SU-DHL-6 (cell line): ENCODE measurements around the gene MAP7.

ENCODE experiments used
- H2AFZ ChIP-seq: fragments of 200-600 bp; sonication (generic); 2 replicates; pipeline ENCODE4 v1.6.1; 2014; ENCODE audit warnings: low read depth, mild to moderate bottlenecking, moderate library complexity, mixed read lengths, antibody characterized with exemption, low read length; ENCODE audit not compliant: severe bottlenecking
- H3F3A ChIP-seq: fragments of 200-600 bp; shearing (Covaris generic); 2 replicates; pipeline ENCODE4 v1.6.0; 2016; ENCODE audit warnings: antibody characterized with exemption, mild to moderate bottlenecking; ENCODE audit not compliant: insufficient read depth
- H3K27ac ChIP-seq: fragments of 200-600 bp; sonication (generic); 2 replicates; pipeline ENCODE4 v1.5.1; 2016; ENCODE audit warnings: low read depth, mild to moderate bottlenecking, low read length, moderate library complexity, mixed read lengths
- H3K27me3 ChIP-seq: fragments of 200-600 bp; sonication (generic), shearing (Covaris generic); 2 replicates; pipeline ENCODE4 v1.6.0; 2014; ENCODE audit warnings: mild to moderate bottlenecking, low read length
- H3K36me3 ChIP-seq: fragments of 200-600 bp; sonication (generic); 2 replicates; pipeline ENCODE4 v1.6.1; 2014; ENCODE audit warnings: mild to moderate bottlenecking, low read length, mixed read lengths
- H3K4me2 ChIP-seq: fragments of 300-600, 200-600 bp; shearing (Covaris generic), sonication (generic); 2 replicates; pipeline ENCODE4 v1.6.0; 2014; ENCODE audit warnings: low read length, low read depth, mild to moderate bottlenecking; ENCODE audit not compliant: poor library complexity, severe bottlenecking
- H3K4me3 ChIP-seq: fragments of 200-600 bp; sonication (generic); 2 replicates; pipeline ENCODE4 v1.5.1; 2014; ENCODE audit warnings: antibody characterized with exemption, low read length, mild to moderate bottlenecking, mixed read lengths; ENCODE audit not compliant: insufficient read depth, poor library complexity, severe bottlenecking
- H3K79me2 ChIP-seq: fragments of 200-600 bp; sonication (generic); 2 replicates; pipeline ENCODE4 v1.6.1; 2014; ENCODE audit warnings: mild to moderate bottlenecking, low read length, moderate library complexity; ENCODE audit not compliant: insufficient read depth
- H3K9ac ChIP-seq: fragments of 200-600 bp; sonication (generic); 2 replicates; pipeline ENCODE4 v1.7.0; 2014; ENCODE audit warnings: mild to moderate bottlenecking, low read length
- H3K9me2 ChIP-seq: fragments of 200-600 bp; sonication (generic); replicated peaks from 2 replicates; pipeline ENCODE4 v1.6.1; 2014; ENCODE audit warnings: low read length; ENCODE audit not compliant: insufficient read depth
- H3K9me3 ChIP-seq: fragments of 200-600 bp; sonication (generic); 2 replicates; pipeline ENCODE4 v1.6.1; 2014; ENCODE audit warnings: low read length, mixed read lengths; ENCODE audit not compliant: insufficient read depth
- H4K20me1 ChIP-seq: fragments of 200-600 bp; sonication (generic); 2 replicates; pipeline ENCODE4 v1.6.1; 2014; ENCODE audit warnings: low read depth, mild to moderate bottlenecking, antibody characterized with exemption, low read length, moderate library complexity, mixed read lengths
- EZH2phosphoT487 ChIP-seq: fragments of 200-600 bp; sonication (generic), shearing (Covaris generic); conservative IDR thresholded peaks from 2 replicates; pipeline ENCODE4 v1.6.1; 2018; ENCODE audit warnings: mild to moderate bottlenecking, antibody characterized with exemption, low read length, moderate library complexity, mixed read lengths
- TF ChIP-seq, protein P1 (sequence below): fragments of 200-600 bp; sonication (generic); IDR thresholded peaks from one replicate; pipeline ENCODE4 v1.5.1; 2017; ENCODE audit warnings: antibody characterized with exemption, mild to moderate bottlenecking, low read length, moderate library complexity; ENCODE audit not compliant: insufficient read depth, poor library complexity, severe bottlenecking

MAP7 gene

DNA sequence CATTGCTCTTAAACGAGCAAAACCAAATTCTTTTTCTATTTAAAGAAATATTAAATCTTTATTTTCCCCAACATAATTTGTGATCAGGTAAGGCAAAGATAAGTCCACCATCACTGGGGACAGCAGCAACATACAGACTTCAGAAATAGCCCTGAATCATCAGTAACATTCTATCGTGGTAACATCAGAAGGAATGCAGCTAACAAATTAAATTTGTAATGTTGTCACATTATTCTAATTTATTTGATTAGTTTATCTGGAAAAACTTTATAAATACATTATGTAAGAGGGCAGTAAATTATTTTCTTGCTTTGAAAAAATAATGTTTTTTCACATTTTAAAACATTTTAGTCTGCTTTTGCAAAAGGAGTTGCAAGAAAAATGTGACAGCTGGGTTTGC is 206.9 kb downstream of the MAP7 start:
- Histone ChIP-seq H4K20me1 (no peaks in the 10 kb centered on the region), H3K9me2 (no peaks in the 10 kb centered on the region), H3K4me3 (no peak overlapping the region), H3K27ac (no peak overlapping the region), H3K36me3 (no peaks in the 10 kb centered on the region), H3K79me2 (no peaks in the 10 kb centered on the region), H3K9ac (no peak overlapping the region), H3K27me3 (no peaks in the 10 kb centered on the region), H3K9me3 (no peaks in the 10 kb centered on the region), H3K4me2 (no peak overlapping the region), H2AFZ (no peak overlapping the region), H3F3A (no peaks in the 10 kb centered on the region)
- no peak for TF ChIP-seq EZH2phosphoT487
- TF ChIP-seq, protein P1, sequence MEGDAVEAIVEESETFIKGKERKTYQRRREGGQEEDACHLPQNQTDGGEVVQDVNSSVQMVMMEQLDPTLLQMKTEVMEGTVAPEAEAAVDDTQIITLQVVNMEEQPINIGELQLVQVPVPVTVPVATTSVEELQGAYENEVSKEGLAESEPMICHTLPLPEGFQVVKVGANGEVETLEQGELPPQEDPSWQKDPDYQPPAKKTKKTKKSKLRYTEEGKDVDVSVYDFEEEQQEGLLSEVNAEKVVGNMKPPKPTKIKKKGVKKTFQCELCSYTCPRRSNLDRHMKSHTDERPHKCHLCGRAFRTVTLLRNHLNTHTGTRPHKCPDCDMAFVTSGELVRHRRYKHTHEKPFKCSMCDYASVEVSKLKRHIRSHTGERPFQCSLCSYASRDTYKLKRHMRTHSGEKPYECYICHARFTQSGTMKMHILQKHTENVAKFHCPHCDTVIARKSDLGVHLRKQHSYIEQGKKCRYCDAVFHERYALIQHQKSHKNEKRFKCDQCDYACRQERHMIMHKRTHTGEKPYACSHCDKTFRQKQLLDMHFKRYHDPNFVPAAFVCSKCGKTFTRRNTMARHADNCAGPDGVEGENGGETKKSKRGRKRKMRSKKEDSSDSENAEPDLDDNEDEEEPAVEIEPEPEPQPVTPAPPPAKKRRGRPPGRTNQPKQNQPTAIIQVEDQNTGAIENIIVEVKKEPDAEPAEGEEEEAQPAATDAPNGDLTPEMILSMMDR = no peak

DNA sequence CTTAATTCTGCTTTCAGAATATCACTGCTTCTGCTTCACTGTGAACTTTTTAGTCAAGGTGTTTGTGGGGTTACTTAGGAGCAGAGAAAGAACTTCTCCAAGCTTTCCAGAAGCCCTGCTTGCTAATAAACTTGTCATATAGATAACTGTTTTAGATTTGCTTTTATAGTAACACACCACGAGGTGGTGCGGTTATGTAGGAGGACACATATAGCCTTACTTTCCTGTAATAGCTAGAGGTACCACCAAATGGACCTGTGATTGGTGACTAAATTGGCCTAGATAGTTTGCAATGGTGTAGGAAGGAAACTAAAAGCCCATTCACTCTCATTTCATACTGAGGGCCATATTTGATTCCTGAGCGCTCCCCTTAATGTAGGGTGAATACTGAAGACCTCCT is 208.3 kb downstream of the MAP7 start:
- no peaks in the 10 kb centered on the region for H3K9me2 ChIP-seq
- TF ChIP-seq EZH2phosphoT487 = no peak
- TF ChIP-seq, protein P1 = no peak
- no peaks in the 10 kb centered on the region for H3K27me3 ChIP-seq
- no peak overlapping the region for H3K27ac ChIP-seq
- no peak overlapping the region for H3K4me2 ChIP-seq
- H3F3A ChIP-seq = no peaks in the 10 kb centered on the region
- H3K9ac ChIP-seq = no peak overlapping the region
- no peak overlapping the region for H3K4me3 ChIP-seq
- no peaks in the 10 kb centered on the region for H3K79me2 ChIP-seq
- H4K20me1 ChIP-seq = no peaks in the 10 kb centered on the region
- no peaks in the 10 kb centered on the region for H3K36me3 ChIP-seq
- H3K9me3 ChIP-seq = no peaks in the 10 kb centered on the region
- no peak overlapping the region for H2AFZ ChIP-seq

DNA sequence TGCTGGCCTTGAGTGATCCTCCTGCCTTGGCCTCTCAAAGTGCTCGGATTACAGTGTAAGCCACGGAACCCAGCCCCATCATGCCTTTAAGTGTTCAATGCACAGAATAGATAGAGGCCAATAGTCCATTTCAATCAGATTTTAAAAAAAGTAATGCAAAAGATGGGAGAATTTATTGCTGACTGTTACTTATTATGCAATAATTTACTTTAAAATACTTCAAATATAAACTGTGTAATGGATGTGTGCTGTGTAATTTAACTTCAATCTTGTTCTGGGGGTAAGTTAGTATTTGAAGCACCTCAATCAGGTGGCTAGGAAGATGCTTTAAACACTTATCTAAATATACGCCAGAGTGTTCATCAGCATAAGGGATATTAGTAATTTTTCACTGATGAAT is 208.9 kb downstream of the MAP7 start:
- H3F3A ChIP-seq = no peaks in the 10 kb centered on the region
- no peak overlapping the region for H3K4me2 ChIP-seq
- H3K9me3 ChIP-seq = no peaks in the 10 kb centered on the region
- no peaks in the 10 kb centered on the region for H3K79me2 ChIP-seq
- no peaks in the 10 kb centered on the region for H3K36me3 ChIP-seq
- H3K9ac ChIP-seq = no peak overlapping the region
- no peak overlapping the region for H2AFZ ChIP-seq
- no peaks in the 10 kb centered on the region for H3K27me3 ChIP-seq
- no peak overlapping the region for H3K27ac ChIP-seq
- TF ChIP-seq EZH2phosphoT487 = no peak
- TF ChIP-seq, protein P1 = no peak
- H4K20me1 ChIP-seq = no peaks in the 10 kb centered on the region
- H3K9me2 ChIP-seq = no peaks in the 10 kb centered on the region
- no peak overlapping the region for H3K4me3 ChIP-seq
